GM06990 (cell line): ENCODE results near the gene GRK5.

Source experiments
- DNase-seq: peaks from one replicate; pipeline ENCODE4 v3.0.0-alpha.2; 2011; ENCODE audit not compliant: insufficient read length; ENCODE audit errors: extremely low read depth
- H3K27me3 ChIP-seq: replicated peaks from 2 replicates; pipeline ENCODE4 v1.6.0; 2011; ENCODE audit warnings: low read length; ENCODE audit not compliant: control insufficient read depth, insufficient read depth
- H3K36me3 ChIP-seq: 2 replicates; pipeline ENCODE4 v1.5.1; 2011; ENCODE audit warnings: low read length; ENCODE audit not compliant: control insufficient read depth, insufficient read depth
- H3K4me3 ChIP-seq: replicated peaks from 2 replicates; pipeline ENCODE4 v1.5.1; 2011; ENCODE audit warnings: low read depth, mild to moderate bottlenecking, control low read depth, low read length
- CTCF ChIP-seq: IDR thresholded peaks from 2 replicates; pipeline ENCODE4 v1.5.1; 2011; ENCODE audit warnings: low read length, control low read depth, mild to moderate bottlenecking, inconsistent platforms; ENCODE audit not compliant: insufficient read depth, poor library complexity, severe bottlenecking

The GRK5 gene

GRCh38 chr10:119478111-119478802, 270.9 kb downstream of the GRK5 start:
- no peaks in the 10 kb centered on the region for H3K36me3 ChIP-seq
- DNase-seq = peak; percentile 68
- H3K27me3 ChIP-seq = no peaks in the 10 kb centered on the region
- no peak for TF ChIP-seq CTCF
- peak overlapping the region; percentile 39 for H3K4me3 ChIP-seq

- no peak for DNase-seq
- Histone ChIP-seq H3K4me3 (no peak overlapping the region), H3K27me3 (no peaks in the 10 kb centered on the region), H3K36me3 (no peaks in the 10 kb centered on the region)
- TF ChIP-seq CTCF = no peak
These were observed 271.5 kb downstream of the GRK5 start for GRCh38 chr10:119478811-119479341.

- no peaks in the 10 kb centered on the region for H3K27me3 ChIP-seq
- no peak overlapping the region for H3K4me3 ChIP-seq
- no peak for DNase-seq
- TF ChIP-seq CTCF = no peak
- H3K36me3 ChIP-seq = no peaks in the 10 kb centered on the region
These were observed 272.2 kb downstream of the GRK5 start for GRCh38 chr10:119479532-119479931.

GRCh38 chr10:119480667-119481066, 273.3 kb downstream of the GRK5 start:
- Histone ChIP-seq H3K36me3 (no peaks in the 10 kb centered on the region), H3K27me3 (no peaks in the 10 kb centered on the region), H3K4me3 (no peak overlapping the region)
- DNase-seq = no peak
- no peak for TF ChIP-seq CTCF

- DNase-seq = no peak
- TF ChIP-seq CTCF = no peak
- H3K36me3 ChIP-seq = no peaks in the 10 kb centered on the region
- no peak overlapping the region for H3K4me3 ChIP-seq
- no peaks in the 10 kb centered on the region for H3K27me3 ChIP-seq
These were observed 274.5 kb downstream of the GRK5 start for GRCh38 chr10:119481781-119482426.
